HepG2 (cell line): ENCODE data around the gene NXNL2. TPM values are rescaled to one million over a fixed set of nuclear protein-coding genes. Genes with fewer than 3 reads are reported as not detected.

Experiments used
- ATAC-seq: fragments of 200-7000 bp; cut with Tn5 transposase; 3 replicates; pipeline ENCODE4 v1.9.1; 2020; ENCODE audit warnings: mild to moderate bottlenecking, moderate library complexity
- BruUV-seq: library from RNA; stranded (reverse); fragments of 400-500 nt; replicated peaks from 2 replicates; lab custom pipeline; 2021; lab: Mats Ljungman, UMichigan
- CTCF ChIA-PET: fragments of 300-600 bp; formaldehyde crosslinking; extraction: SDS; loops from one replicate; lab custom pipeline; 2021; ENCODE audit warnings: low total read pairs, inconsistent platforms, low intra/inter-chr PET ratio; lab: Yijun Ruan, JAX
- POLR2A ChIA-PET: fragments of 350-600 bp; sonication (Branson Sonifier 250); formaldehyde crosslinking; loops from one replicate; lab custom pipeline; 2020; ENCODE audit warnings: antibody characterized with exemption, inconsistent platforms; lab: Yijun Ruan, JAX
- DNase-seq: peaks from one replicate; pipeline ENCODE4 v3.0.0-alpha.2; 2015; ENCODE audit warnings: low spot score
- FAIRE-seq: peaks from 3 replicates; lab custom pipeline; 2011; peaks lifted over from hg19 to GRCh38; lab: Jason Lieb, UNC
- H2AFZ ChIP-seq: one replicate; pipeline ENCODE4 v1.6.1; 2011; ENCODE audit warnings: low read length, inconsistent platforms
- H3K27ac ChIP-seq: fragments of 300-600 bp; 3 replicates; pipeline ENCODE4 v1.8.0; 2011; ENCODE audit warnings: mixed run types, mild to moderate bottlenecking, mixed read lengths, low read length, inconsistent platforms; ENCODE audit not compliant: insufficient read depth; ENCODE audit errors: extremely low read length
- H3K27me3 ChIP-seq, 2 experiments: fragments of 200-600 bp in 1 of 2; 2 replicates in 1 of 2; 3 replicates in 1 of 2; pipeline versions ENCODE4 v1.6.0 to v1.8.0; 2011; ENCODE audit warnings: low read length in 2 of 2, mild to moderate bottlenecking in 2 of 2, moderate library complexity in 2 of 2, inconsistent platforms in 1 of 2; ENCODE audit not compliant: insufficient read depth in 2 of 2, control insufficient read depth in 1 of 2
- H3K36me3 ChIP-seq, 2 experiments: fragments of 200-600 bp in 1 of 2; replicated peaks in 1 of 2; 2 replicates in 1 of 2; 3 replicates in 1 of 2; pipeline versions ENCODE4 v1.5.1 to v1.8.0; 2011; ENCODE audit warnings: low read length in 2 of 2, inconsistent platforms in 1 of 2; ENCODE audit not compliant: insufficient read depth in 2 of 2, control insufficient read depth in 1 of 2
- H3K4me1 ChIP-seq: 2 replicates; pipeline ENCODE4 v1.5.1; 2012; ENCODE audit warnings: low read length, inconsistent platforms; ENCODE audit not compliant: insufficient read depth
- H3K4me2 ChIP-seq: 2 replicates; pipeline ENCODE4 v1.6.0; 2011; ENCODE audit warnings: low read depth, low read length, inconsistent platforms
- H3K4me3 ChIP-seq, 3 experiments: fragments of 200-600 bp in 1 of 3; sonication (generic), shearing (Covaris generic) in 1 of 3; replicated peaks in 1 of 3; 2 replicates each; pipeline ENCODE4 v1.5.1; 2011 to 2016; ENCODE audit warnings: low read length in 3 of 3, inconsistent platforms in 2 of 3, low read depth in 2 of 3, mild to moderate bottlenecking in 2 of 3, control low read depth in 1 of 3, mixed read lengths in 1 of 3; ENCODE audit not compliant: insufficient read depth in 1 of 3
- H3K79me2 ChIP-seq: one replicate; pipeline ENCODE4 v1.6.1; 2011; ENCODE audit warnings: low read length, inconsistent platforms; ENCODE audit not compliant: insufficient read depth
- H3K9ac ChIP-seq: 2 replicates; pipeline ENCODE4 v1.6.0; 2011; ENCODE audit warnings: mild to moderate bottlenecking, low read depth, low read length, inconsistent platforms; ENCODE audit not compliant: insufficient read depth
- H3K9me3 ChIP-seq: 2 replicates; pipeline ENCODE4 v1.5.1; 2012; ENCODE audit warnings: mild to moderate bottlenecking, low read length
- H4K20me1 ChIP-seq: 2 replicates; pipeline ENCODE4 v1.6.0; 2011; ENCODE audit warnings: inconsistent platforms, mild to moderate bottlenecking, low read length, moderate library complexity; ENCODE audit not compliant: insufficient read depth
- CAMTA2 ChIP-seq: sonication (generic); formaldehyde crosslinking; IDR thresholded peaks from 2 replicates; pipeline ENCODE4 v1.4.0; 2020; ENCODE audit warnings: mild to moderate bottlenecking, missing genetic modification reagents, borderline replicate concordance
- PHF8 ChIP-seq: sonication (generic); formaldehyde crosslinking; IDR thresholded peaks from 2 replicates; pipeline ENCODE4 v1.5.0; 2020; ENCODE audit warnings: missing genetic modification reagents
- SETDB1 ChIP-seq: sonication (generic); formaldehyde crosslinking; IDR thresholded peaks from 2 replicates; pipeline ENCODE4 v1.5.1; 2020; ENCODE audit warnings: missing genetic modification reagents, mild to moderate bottlenecking, borderline replicate concordance
- YEATS4 ChIP-seq: sonication (generic); formaldehyde crosslinking; IDR thresholded peaks from 2 replicates; pipeline ENCODE4 v1.4.0; 2020; ENCODE audit warnings: missing genetic modification reagents, borderline replicate concordance
- ZNF484 ChIP-seq: sonication (generic); formaldehyde crosslinking; IDR thresholded peaks from 2 replicates; pipeline ENCODE4 v1.5.1; 2020; ENCODE audit warnings: mild to moderate bottlenecking, low read depth, missing genetic modification reagents, borderline replicate concordance
- whole genome bisulfite sequencing: methylation state at CpG from one replicate; pipeline ENCODE4 v1.1.6; 2017; ENCODE audit warnings: low lambda C conversion rate; 5-methylcytosine and 5-hydroxymethylcytosine counted together
- in situ Hi-C: cut with HindIII; loops from 2 replicates; pipeline ENCODE4 v1.10.0; 2017; ENCODE audit warnings: low pct_unique_long_range_greater_than_20kb; ENCODE audit not compliant: extremely low pct_ligation_motif_present
- intact Hi-C: fragments of 100-400 bp; cut with micrococcal nuclease; formaldehyde crosslinking; loops from one replicate; pipeline ENCODE4 v1.10.0; 2022; ENCODE audit not compliant: unreplicated experiment
- polyA plus RNA-seq, 8 experiments: library from polyadenylated mRNA; depleted of rRNA in 3 of 8; stranded (reverse) in 7 of 8; unstranded in 1 of 8; fragments of >200 nt; fragmentation: Illumina TruSeq in 4 of 8; extraction: Trizol in 4 of 8; gene quantifications; 2 replicates each; pipeline versions ENCODE4 v1.2.1 to v1.2.3, GENCODE V29; 2011 to 2016; ENCODE audit warnings: low read depth in 4 of 8, missing spikeins in 1 of 8, mixed read lengths in 1 of 8; ENCODE audit not compliant: insufficient read depth in 1 of 8
- total RNA-seq, 5 experiments: library from RNA; depleted of rRNA; stranded (reverse); fragments of >200 nt; fragmentation: Illumina TruSeq; extraction: Trizol; gene quantifications; 2 replicates each; pipeline ENCODE4 v1.2.3, GENCODE V29; 2016; ENCODE audit warnings: low read depth in 1 of 5
- TF ChIP-seq, protein P1 (sequence below): sonication (generic); formaldehyde crosslinking; IDR thresholded peaks from 2 replicates; pipeline ENCODE4 v1.8.0; 2022; ENCODE audit warnings: mild to moderate bottlenecking, missing genetic modification reagents, borderline replicate concordance
- TF ChIP-seq, protein P2 (sequence below): sonication (generic); formaldehyde crosslinking; IDR thresholded peaks from 2 replicates; pipeline ENCODE4 v1.4.0; 2020; ENCODE audit warnings: missing genetic modification reagents
- TF ChIP-seq, protein P3 (sequence below): sonication (generic); formaldehyde crosslinking; IDR thresholded peaks from 2 replicates; pipeline ENCODE4 v1.5.0; 2020; ENCODE audit warnings: mild to moderate bottlenecking, missing genetic modification reagents
- TF ChIP-seq, protein P4 (sequence below): sonication (generic); formaldehyde crosslinking; IDR thresholded peaks from 2 replicates; pipeline ENCODE4 v1.9.0; 2021; ENCODE audit warnings: mild to moderate bottlenecking, missing genetic modification reagents

Gene NXNL2
- total and polyA plus RNA-seq, 2 of the 13 experiments (the other 11 are each of a cell fraction or from before 2014, with no cell fraction given), result not detected

DNA sequence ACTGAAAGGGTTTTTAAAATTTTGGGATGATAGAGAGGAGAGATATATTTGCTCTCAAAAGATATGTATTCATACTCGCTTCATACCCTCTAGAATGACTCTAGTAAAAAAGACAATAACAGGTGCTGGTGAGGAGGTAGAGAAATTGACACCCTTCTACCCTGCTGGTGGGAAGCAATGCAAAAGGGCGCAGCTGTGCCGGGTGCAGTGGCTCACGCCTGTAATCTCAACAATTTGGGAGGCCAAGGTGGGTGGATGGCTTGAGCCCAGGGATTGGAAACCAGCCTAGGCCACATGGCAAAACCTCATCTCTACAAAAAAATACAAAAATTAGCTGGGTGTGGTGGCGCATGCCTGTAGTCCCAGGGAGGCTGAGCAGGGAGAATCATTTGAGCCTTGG lies 33.9 kb upstream of the NXNL2 start (continued):
- TF ChIP-seq, protein P1, sequence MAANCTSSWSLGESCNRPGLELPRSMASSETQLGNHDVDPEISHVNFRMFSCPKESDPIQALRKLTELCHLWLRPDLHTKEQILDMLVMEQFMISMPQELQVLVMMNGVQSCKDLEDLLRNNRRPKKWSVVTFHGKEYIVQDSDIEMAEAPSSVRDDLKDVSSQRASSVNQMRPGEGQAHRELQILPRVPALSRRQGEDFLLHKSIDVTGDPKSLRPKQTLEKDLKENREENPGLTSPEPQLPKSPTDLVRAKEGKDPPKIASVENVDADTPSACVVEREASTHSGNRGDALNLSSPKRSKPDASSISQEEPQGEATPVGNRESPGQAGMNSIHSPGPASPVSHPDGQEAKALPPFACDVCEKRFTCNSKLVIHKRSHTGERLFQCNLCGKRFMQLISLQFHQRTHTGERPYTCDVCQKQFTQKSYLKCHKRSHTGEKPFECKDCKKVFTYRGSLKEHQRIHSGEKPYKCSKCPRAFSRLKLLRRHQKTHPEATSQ (CRISPR knock-in tag), result no peak
- TF ChIP-seq, protein P2, sequence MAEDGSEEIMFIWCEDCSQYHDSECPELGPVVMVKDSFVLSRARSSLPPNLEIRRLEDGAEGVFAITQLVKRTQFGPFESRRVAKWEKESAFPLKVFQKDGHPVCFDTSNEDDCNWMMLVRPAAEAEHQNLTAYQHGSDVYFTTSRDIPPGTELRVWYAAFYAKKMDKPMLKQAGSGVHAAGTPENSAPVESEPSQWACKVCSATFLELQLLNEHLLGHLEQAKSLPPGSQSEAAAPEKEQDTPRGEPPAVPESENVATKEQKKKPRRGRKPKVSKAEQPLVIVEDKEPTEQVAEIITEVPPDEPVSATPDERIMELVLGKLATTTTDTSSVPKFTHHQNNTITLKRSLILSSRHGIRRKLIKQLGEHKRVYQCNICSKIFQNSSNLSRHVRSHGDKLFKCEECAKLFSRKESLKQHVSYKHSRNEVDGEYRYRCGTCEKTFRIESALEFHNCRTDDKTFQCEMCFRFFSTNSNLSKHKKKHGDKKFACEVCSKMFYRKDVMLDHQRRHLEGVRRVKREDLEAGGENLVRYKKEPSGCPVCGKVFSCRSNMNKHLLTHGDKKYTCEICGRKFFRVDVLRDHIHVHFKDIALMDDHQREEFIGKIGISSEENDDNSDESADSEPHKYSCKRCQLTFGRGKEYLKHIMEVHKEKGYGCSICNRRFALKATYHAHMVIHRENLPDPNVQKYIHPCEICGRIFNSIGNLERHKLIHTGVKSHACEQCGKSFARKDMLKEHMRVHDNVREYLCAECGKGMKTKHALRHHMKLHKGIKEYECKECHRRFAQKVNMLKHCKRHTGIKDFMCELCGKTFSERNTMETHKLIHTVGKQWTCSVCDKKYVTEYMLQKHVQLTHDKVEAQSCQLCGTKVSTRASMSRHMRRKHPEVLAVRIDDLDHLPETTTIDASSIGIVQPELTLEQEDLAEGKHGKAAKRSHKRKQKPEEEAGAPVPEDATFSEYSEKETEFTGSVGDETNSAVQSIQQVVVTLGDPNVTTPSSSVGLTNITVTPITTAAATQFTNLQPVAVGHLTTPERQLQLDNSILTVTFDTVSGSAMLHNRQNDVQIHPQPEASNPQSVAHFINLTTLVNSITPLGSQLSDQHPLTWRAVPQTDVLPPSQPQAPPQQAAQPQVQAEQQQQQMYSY (CRISPR knock-in tag), result no peak
- TF ChIP-seq PHF8 (CRISPR knock-in tag), result no peak

DNA sequence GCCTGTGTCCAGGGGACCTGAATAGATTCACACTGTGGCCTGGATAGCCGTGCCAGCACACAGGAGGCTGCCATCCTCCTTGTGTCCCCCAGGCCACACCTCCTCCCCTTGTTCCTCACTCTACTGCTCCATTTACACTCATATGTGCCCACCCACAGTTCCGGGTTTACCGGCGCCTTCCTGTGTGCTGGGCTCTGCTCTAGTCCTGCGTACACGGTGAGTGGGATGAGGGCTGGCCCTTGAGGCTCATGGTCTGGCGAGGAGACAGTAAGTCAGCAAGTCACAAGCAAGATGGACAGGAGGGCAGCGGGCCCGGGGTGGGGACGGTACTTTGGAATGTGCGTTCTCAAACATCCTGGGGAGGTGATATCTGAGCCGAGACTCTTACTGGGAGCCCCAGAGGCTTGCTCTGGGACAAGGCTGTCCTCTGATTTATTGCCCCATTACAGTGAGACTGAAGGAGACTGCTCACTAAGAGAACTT lies 32.4 kb upstream of the NXNL2 start:
- Histone ChIP-seq H3K9me3 (no peaks in the 10 kb centered on the region), H3K79me2 (no peaks in the 10 kb centered on the region), H4K20me1 (no peaks in the 10 kb centered on the region), H3K27ac (no peak overlapping the region), H3K4me2 (0 out of 2 replicates have a peak overlapping the region, but pooled peaks have one; percentile 11), H2AFZ (no peak overlapping the region), H3K4me1 (no peaks in the 10 kb centered on the region), H3K9ac (no peak overlapping the region), H3K4me3 (no peak overlapping the region), H3K36me3 (no peaks in the 10 kb centered on the region), H3K27me3 (no peaks in the 10 kb centered on the region)
- 36% methylated on average over 9 of the region's 12 CpGs for WGBS
- POLR2A ChIA-PET, result no interaction called here
- CTCF ChIA-PET, result no interaction called here
- intact Hi-C loops, result no loop called here
- ATAC-seq, result peak; percentile 34
- in situ Hi-C loops, result no loop called here
- DNase-seq, result no peak
- BruUV-seq, result no TSS peak
- FAIRE-seq, result no peak
- TF ChIP-seq, protein P3, sequence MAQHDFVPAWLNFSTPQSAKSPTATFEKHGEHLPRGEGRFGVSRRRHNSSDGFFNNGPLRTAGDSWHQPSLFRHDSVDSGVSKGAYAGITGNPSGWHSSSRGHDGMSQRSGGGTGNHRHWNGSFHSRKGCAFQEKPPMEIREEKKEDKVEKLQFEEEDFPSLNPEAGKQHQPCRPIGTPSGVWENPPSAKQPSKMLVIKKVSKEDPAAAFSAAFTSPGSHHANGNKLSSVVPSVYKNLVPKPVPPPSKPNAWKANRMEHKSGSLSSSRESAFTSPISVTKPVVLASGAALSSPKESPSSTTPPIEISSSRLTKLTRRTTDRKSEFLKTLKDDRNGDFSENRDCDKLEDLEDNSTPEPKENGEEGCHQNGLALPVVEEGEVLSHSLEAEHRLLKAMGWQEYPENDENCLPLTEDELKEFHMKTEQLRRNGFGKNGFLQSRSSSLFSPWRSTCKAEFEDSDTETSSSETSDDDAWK (CRISPR knock-in tag), result no peak
- no peak for TF ChIP-seq SETDB1 (CRISPR knock-in tag)
- TF ChIP-seq CAMTA2 (CRISPR knock-in tag), result no peak
- TF ChIP-seq ZNF484 (CRISPR knock-in tag), result no peak
- TF ChIP-seq, protein P4, sequence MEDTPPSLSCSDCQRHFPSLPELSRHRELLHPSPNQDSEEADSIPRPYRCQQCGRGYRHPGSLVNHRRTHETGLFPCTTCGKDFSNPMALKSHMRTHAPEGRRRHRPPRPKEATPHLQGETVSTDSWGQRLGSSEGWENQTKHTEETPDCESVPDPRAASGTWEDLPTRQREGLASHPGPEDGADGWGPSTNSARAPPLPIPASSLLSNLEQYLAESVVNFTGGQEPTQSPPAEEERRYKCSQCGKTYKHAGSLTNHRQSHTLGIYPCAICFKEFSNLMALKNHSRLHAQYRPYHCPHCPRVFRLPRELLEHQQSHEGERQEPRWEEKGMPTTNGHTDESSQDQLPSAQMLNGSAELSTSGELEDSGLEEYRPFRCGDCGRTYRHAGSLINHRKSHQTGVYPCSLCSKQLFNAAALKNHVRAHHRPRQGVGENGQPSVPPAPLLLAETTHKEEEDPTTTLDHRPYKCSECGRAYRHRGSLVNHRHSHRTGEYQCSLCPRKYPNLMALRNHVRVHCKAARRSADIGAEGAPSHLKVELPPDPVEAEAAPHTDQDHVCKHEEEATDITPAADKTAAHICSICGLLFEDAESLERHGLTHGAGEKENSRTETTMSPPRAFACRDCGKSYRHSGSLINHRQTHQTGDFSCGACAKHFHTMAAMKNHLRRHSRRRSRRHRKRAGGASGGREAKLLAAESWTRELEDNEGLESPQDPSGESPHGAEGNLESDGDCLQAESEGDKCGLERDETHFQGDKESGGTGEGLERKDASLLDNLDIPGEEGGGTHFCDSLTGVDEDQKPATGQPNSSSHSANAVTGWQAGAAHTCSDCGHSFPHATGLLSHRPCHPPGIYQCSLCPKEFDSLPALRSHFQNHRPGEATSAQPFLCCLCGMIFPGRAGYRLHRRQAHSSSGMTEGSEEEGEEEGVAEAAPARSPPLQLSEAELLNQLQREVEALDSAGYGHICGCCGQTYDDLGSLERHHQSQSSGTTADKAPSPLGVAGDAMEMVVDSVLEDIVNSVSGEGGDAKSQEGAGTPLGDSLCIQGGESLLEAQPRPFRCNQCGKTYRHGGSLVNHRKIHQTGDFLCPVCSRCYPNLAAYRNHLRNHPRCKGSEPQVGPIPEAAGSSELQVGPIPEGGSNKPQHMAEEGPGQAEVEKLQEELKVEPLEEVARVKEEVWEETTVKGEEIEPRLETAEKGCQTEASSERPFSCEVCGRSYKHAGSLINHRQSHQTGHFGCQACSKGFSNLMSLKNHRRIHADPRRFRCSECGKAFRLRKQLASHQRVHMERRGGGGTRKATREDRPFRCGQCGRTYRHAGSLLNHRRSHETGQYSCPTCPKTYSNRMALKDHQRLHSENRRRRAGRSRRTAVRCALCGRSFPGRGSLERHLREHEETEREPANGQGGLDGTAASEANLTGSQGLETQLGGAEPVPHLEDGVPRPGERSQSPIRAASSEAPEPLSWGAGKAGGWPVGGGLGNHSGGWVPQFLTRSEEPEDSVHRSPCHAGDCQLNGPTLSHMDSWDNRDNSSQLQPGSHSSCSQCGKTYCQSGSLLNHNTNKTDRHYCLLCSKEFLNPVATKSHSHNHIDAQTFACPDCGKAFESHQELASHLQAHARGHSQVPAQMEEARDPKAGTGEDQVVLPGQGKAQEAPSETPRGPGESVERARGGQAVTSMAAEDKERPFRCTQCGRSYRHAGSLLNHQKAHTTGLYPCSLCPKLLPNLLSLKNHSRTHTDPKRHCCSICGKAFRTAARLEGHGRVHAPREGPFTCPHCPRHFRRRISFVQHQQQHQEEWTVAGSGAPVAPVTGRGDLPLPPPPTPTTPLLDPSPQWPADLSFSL (CRISPR knock-in tag), result no peak
- no peak for TF ChIP-seq YEATS4 (CRISPR knock-in tag)
